NCI-H526 treated with DMSO at 0.1 percent for 48 hours (cell line): Measurements from ENCODE around the gene BICD2.
A peak's percentile ranks its signal among the peaks of the same experiment; 100 is the strongest.

ENCODE experiments used
- DNase-seq: peaks from one replicate; lab custom pipeline; 2025; lab: John Stamatoyannopoulos, UW

BICD2 gene

DNA sequence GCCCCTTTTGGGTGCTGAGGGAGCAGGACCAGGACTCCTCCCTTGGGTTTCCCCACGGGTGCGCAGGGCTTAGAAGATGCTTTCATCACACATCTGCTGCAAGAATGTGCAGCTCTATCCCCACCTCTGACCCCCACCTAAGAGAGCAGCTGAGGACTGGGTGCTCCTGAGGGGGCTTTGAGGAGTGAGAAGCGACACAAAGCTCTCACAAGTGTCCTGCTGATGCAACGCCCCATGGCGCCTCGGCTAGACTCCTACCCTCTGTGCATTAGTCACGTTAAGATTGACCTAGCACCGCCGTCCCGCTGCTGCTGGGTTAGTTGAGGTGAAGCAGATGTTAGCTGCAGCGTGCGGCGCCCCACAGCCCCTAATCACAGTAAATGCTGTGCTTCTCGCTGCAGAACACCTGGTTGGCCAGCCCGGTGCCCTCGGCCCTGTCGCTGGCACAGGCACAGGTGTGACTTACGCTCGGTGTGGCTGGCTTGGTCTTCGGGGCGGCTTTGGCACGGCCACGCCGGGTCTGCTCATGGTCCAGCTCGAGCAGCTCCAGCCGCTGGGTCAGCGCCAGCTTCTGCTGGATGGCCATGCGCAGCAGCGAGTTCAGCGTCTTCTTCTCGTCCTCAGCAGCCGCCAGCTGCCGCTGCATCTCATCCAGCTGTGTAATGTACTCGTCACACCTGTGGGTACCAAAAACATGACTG is 49.7 kb downstream of the BICD2 start:
- DNase-seq: no peak

DNA sequence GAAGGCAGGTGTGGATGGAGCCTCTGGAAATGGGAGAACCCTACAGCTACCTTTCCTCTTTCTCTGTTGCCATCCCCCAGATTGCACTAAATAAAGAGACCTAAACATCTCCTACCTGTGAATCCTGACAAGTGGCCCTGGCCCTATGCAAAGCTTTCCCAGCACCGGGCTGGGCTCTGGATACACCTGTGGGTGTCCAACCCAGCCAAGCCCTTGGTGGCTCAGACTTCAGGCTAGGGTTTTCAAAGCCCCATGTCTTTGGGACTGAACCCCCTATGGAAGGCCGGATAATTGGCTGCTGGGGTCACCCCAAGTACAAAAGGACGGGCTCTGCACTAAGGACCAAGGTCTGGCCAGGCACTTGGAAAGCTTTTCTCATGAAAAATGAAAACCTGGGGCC is 50.6 kb downstream of the BICD2 start:
- DNase-seq: no peak

DNA sequence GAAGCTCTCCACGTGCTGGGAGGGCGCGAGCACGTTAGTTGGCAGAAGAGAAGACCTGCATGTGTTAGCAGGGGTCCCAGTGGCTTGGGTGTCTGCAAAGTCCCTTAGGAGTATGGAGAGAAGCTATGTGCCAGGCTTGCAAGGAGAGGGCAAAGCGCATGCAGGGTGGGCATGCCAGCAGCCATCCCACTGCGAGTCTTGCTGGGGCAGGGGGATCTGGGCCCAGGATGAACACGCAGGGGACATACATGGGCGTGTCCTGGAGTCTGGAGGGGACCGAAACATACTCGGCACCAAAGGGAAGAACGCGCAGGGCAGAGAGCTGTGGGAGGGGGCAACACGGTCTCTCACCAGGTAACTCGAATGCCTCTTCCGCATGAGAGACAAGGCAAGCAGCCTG is 51.1 kb downstream of the BICD2 start:
- no peak for DNase-seq

DNA sequence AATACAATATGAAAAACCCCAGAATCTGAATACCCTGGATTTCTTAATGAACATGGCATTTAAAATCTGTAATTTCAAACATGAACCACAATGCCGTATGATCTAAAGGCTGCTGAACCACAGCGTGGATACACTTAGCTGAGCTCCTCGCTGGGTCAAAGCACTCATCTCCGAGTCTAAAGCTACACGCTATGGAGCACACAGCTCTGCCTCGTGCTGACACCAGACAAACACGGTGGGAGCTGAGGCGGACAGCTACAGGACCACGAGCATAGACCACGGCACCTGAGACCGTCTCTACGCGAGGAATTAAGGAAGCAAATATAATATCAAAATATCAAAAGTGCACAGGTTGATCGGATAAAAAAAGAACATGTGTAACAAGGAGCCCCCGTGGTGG is 51.9 kb downstream of the BICD2 start:
- no peak for DNase-seq

DNA sequence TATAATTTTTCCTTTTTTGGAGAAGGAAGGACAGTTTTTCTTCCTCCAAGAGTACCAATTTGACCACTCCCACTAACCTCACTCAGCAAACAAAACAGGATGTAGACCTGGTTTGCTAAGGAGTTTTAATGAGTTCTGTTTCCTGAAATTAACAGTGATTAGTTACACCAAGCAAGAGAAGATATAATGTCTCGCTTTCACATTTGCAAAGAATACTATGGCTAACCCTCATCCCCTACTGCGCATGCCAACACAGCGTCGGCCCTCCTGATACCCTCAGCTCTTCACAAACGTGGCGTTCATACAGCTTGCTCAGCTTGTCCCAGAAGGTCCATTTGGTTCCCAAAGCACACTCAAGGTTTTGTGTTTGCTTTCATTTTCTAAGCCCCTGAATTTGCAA is 52.8 kb downstream of the BICD2 start:
- no peak for DNase-seq

DNA sequence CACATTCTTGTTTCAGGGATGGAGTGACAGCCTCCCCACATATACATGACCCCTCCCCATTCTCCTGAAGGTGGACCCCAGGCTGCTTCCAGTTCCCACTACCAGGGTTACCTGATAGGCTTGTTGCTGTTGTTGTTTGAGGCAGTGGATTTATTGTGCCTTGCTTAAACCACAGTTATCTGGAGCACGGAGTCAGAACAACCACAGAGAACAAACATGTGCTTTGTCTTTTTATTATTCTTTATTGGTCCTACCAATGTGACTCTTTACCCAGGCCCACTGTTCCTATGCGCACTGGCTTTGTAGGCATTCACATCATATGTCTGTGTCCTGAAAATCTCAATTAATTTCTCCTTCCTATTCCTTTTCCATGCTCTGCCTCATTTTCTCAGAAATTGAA is 53.5 kb downstream of the BICD2 start:
- DNase-seq: no peak

DNA sequence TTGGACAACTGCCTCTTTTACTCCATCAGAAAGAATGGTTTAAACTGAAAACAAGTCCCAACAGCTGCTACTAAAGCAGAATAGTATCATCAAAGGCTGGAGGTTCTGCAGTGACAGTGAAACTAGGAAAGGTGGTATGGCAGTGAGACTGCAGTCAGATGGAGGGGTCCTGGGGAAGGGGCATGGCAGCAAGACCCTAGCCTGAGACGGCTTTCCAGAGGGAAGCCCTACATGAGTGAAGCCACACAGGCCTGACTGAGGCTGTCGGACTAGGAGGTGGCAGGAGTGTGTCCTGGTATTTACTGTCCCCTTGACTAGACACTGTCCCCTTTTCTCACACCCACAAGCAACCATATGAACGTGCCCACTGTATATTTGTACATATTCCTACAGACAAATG is 54.3 kb downstream of the BICD2 start:
- DNase-seq: no peak

DNA sequence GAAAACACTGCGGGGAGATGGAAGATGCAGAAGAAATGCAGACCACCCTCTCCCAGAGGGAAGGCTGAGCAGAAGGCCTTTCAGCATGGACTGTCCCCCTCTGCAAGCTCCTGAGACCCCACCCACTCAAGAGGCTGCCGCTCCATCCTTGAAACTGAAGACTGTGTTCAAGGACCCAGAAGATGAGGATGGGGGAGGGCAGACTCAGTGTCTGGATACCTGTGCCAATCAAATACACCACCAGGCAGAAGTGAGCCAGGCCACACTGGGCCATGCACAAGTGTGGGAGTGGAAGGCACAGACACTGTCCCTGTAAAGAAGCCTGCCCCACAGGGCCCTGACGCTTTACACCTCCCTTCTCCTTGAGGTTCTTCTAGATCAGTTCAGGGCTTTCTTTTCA is 54.7 kb downstream of the BICD2 start:
- no peak for DNase-seq

DNA sequence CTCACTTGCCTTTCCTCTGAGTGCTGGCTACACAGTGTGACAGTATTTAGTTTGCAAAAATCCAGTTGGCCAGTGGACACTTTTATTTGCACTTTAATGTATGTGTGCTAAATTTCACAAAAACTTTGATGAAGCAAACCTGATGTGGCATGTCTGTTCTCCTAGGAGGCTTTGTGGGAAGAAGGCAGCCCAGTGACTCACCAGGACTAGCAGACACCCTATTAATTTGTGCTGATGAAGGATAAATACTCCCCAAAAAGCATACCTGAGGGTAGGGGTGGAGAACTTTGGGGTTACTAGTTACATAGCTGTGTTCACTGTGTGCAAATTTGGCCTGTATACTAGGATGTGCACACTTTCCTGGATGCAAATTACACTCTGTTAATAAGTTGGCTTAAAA is 55.4 kb downstream of the BICD2 start:
- DNase-seq: no peak

DNA sequence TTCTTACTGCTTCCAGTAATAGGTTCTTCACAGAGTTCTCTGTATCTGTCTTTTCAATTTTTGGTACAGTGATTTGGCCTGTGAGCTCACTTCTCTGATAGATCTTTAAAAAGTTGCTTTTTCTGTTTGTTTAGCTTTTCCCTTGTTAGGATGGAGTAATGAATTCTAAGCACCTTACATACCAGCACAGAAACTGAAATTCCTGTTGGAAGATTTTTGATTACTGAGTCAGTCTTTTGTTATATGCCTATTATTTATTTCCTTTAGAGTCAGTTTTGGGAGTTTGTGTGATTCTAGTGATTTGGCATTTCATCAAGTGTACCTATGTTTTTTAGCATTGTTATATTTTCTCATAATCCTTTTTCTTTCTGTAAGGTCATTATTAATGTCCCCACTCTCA is 57.1 kb downstream of the BICD2 start:
- no peak for DNase-seq

DNA sequence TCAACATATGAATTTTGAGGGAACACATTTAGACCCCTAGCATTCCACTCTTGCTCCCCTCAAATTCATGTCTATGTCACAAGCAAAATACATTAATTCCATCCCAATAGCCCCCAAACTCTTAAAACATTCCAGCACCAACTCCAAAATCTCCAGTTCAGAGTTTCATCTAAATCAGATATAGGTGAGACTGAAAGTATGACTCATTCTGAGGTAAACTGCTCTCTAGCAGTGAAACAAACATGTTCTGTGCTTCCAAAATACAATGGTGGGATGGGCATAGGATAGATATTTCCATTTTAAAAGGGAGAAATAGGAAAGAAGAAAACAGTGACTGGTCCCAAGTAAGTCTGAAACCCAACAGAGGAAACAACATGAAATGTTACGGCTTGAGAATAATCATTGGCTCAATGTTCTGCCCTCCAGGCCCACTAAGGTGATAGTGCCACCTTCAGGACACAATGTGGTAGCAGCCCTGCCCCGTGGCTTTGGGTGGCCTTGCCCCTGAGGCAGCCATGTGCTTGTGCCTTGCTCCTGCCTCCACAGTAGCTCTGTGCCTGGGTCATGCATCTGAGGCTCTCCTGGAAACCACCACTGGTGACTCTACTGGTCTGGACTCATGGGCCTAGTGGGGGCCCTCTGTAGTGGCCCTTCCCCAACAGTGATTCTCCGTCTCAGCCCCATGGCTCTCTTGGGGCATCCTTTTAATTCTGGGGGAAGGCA is 58.3 kb downstream of the BICD2 start:
- DNase-seq: no peak

DNA sequence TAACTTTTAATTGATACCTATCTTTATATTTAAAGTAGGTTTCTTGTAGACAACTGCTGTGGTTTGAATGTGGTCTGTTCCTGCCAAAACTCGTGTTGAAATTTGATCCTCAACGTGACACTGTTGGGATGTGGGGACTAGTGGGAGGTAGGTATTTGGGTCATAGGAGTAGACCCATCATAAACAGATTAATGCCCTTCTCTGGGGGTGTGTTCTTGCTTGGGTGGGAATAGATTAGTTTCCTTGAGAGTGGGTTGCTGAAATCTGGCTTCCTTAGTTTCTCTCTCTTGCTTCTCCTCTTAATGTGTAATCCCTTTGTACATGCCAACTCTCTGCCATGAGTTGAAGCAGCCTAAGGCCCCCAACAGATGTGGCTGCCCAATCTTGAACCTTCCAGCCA is 60.1 kb downstream of the BICD2 start:
- no peak for DNase-seq

DNA sequence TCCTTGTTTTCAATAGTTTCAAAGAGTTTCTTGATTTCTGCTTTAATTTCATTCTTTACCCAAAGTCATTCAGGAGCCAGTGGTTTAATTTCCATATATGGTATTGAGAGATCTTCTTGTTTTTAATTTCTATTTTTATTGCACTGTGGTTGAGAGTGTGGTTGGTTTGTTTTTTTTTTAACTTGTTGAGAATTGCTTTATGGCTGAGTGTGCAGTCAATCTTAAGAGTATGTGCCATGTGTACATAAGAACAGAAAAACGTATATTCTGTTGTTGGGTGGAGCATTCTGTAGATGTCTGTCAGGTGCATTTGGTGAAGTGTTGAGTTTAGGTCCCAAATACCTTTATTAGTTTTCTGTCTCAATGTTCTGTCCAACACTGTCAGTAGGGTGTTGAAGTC is 68.0 kb downstream of the BICD2 start:
- no peak for DNase-seq

DNA sequence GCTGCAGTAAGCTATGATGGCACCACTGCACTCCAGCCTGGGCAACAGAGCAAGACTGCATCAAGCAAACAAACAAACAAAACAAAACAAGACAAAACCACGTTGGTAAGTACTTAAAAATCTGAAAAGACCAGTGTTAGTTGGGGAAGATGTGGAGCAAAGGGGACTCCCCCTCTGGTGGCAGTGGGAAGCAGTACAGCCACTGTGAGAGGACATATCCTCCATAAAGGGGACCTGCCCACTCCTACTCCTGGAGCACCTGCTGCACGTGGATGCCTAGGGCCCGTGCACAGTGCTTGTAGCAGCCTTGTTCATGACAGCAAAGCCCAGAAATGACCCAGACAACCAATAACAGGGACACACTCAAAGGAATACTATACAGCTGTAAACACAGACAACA is 77.7 kb downstream of the BICD2 start:
- no peak for DNase-seq

DNA sequence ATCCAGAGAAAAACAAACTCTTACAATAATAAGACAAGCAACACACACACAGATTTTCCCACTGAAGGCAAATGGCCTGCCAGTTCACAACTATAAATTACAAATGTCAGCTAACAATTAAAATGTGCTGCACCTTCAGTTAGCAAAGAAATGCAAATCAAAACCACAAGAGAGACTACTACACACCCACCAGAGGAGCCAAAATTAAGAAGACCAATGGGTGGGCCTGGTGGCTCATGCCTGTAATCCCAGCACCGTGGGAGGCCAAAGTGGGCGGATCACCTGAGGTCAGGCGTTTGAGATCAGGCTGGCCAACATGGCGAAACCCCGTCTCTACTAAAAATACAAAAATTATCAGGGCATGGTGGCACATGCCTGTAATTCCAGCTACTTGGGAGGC is 79.6 kb downstream of the BICD2 start:
- DNase-seq: no peak

DNA sequence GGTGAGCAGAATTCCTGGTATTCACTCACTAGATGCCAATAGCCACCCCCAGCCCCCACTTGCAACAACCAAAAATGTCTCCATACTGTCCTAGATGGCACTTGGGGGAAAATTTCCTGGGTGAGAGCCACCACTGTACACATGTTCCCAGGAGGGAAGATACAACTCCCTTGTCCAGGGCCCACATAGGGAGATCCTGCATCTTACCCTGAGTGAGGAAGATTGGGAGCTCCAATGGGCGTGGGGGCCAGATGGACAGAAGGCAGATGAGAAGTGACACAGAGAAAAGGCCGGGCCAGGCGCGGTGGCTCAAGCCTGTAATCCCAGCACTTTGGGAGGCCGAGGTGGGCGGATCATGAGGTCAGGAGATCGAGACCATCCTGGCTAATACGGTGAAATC is 82.4 kb downstream of the BICD2 start:
- no peak for DNase-seq

DNA sequence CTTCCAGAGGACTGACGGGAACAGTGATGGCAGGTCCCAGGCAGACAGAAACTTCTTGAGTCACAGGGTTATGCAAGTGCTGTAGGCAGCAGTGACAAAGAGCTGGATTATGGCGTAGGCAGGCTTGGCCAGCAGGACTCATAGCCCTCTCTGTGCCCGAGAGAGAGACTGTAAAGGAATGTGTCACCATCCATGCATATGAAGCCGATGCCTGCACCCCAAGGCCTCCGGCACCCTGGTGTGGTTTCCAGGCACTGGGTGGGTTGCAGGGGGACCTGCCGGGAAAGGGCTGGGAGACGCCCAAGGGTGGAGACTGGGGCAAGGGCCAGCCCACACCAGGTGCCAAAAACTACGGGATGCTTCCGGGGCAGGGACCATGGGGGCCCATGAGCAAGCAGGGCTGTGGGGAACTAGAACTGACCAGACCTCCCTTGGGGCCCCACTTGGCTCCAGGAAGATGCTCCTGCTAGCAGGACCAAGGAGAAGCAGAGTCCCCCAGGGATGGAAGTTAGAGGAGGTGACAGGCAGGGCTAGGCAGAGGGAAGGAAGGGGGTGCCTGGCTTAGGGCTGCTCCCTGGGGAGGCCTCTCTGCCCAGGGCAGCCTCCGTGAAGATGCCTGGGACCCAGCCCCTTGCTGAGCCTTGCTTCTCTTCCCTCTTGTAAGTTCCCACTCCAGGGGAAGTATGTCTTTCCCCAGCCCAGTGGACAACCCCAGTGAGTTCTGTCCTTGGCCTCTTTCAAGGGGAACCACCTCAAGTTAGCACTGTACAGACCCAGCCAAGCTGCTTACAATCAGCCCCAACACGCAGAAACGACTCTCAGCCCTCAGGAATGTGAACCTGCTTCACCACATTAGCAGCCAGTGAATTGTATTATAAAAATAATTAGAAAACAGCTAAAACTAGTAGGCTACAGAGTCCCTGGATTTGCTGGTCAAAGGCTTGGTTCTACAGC is 84.2 kb downstream of the BICD2 start:
- DNase-seq: no peak

DNA sequence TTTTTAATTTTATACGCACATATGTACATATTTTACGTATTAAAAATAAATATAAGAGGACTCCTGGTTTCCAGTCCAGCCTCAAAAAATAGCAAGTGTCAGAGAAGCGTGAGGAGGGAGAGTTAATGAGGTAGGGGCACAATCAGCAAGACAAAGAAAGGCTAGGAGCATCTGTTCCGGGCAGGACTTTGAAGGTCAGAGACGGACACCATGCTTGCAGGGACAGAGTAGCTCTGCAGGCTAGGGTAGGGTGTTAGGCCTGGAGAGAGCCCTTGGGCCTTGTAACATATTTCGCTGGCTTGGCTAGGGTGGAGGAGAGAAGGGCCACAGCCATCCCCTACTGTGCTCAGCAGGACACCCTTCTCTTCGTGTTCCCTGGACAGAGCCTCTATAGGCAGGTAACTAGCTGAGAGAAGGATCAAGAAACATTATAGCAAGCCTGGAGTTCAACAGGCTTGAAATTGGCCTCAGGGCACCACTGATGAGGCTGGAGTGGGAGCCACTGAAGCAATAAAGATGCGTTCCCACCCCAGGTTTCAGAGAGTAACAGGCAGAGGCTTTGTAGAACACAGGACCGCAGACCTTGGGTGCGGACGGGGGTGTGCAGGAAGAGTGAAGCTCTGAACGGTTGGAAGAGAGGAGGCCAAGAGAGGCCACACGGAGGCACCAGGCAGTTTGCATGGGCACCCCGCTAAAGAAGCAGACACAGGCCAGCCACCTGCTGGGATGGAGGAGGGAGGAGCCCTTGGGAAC is 85.0 kb downstream of the BICD2 start:
- no peak for DNase-seq

DNA sequence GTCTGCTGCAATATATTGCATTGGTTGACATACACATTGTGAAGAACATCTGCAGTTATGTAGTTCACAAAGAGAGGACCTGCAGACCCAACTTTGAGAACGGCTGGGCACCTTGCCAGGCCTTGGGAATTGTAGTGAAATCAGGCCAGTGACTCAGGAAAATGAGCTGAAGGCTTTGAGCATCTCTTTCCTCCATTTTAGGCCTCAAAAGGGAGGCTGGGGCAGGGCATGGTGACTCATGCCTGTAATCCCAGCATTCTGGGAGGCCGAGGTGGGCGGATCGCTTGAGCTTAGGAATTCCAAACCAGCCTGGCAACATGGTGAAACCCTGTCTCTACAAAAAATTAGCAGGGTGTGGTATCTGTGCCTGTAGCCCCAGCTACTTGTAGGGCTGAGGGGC is 93.3 kb downstream of the BICD2 start:
- DNase-seq: no peak

DNA sequence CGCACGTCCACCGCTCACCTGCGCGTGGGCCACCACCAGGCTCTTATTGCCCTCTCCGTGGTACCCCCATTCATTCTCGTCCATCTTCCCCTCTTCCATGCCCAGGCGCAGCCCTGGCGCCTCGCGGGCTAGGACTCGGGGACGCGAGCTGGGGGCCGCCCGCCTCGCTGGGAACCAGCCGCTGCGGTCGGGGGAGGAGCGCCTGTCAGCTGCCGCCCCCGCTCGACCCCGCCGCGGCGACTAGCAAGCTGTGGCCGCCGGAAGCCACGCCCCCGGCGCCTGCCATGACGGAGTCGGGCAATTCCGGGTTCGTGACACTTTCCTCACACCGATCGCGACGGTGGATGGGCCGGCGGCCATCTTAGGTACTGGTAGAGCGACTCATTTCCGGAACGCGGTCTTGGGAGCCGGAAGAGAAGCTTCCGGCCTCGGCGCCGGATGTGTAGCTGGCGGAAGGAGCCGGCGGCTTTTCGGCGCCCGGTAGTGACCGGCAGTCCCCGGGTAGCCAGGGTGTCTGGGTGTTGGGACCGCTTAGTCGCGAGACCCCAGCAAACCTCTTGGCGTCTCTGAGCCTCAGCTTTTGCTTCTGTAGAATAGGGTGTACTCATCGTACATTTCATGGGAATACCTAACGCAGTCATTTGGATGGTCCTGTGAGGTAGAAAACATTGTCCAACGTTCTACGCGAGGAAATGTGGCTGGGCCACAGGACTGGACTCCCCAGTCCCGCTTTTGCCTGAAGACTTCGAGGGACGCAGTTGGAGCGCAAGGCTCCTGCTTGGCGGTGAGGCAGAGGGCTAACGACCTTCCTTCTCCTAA is 94.5 kb downstream of the BICD2 start, which contains the start of gene IPPK:
Gene IPPK, minus strand, starts transcription at position 242 of the 819 bp plus-strand sequence. Its CDS starts 143 bp downstream, at position 99.
- peak; percentile 91 for DNase-seq

DNA sequence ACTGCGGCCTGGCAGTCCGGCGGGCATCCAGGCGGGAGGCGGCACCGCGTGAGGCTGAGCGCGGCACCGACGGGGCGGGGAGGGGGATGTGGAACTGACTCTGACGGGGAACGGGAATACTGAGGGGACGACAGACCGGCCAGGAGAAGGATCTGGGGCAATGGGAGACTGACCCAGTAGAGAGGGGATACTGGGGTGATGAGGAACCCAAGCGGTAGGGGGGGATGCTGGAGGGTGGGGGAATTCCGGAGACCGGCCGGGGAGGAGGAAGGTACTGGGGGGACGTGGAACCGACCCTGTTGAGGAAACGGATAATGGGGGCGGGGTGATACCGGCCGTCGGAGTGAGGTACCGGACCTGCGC is 95.1 kb downstream of the BICD2 start:
- DNase-seq: no peak
